Skin of body (tissue), 2 donors: ENCODE measurements around the gene TMEM106A. TPM values are rescaled to one million over a fixed set of nuclear protein-coding genes. Genes with fewer than 3 reads are reported as not detected.

Experiments used
- small RNA-seq: library from RNA; depleted of rRNA; stranded (forward); fragments of <200 nt; gene quantifications from one replicate; pipeline ENCODE3, GENCODE V24; 2014; ENCODE audit warnings: low replicate concordance
- total RNA-seq: library from RNA; depleted of rRNA; stranded (reverse); fragments of >200 nt; gene quantifications from one replicate; pipeline ENCODE4 v1.2.3, GENCODE V29; 2014

The TMEM106A gene
- total RNA-seq, 1 donor from 2014 or later = 5.0 TPM

Small RNAs within 50 kb of the gene (small RNA-seq; reads per million reads assigned to genes)
- gene AC060780.2 (not detected), gene AC060780.3 (not detected), gene RF00004 (not detected), gene RNU2-1 (not detected)

Other genes with a start within 250 kb of the TMEM106A start
- 27.5 TPM for gene AARSD1, start 247.4 kb upstream of the TMEM106A start, total RNA-seq
- 4.8 TPM for gene PTGES3L, start 231.8 kb upstream of the TMEM106A start, total RNA-seq
- 7.1 TPM for gene RUNDC1, start 231.3 kb upstream of the TMEM106A start, total RNA-seq
- 1,283 TPM for gene RPL27, start 213.5 kb upstream of the TMEM106A start, total RNA-seq
- 7.2 TPM for gene IFI35, start 205.1 kb upstream of the TMEM106A start, total RNA-seq
- gene VAT1, start 189.5 kb upstream of the TMEM106A start, total RNA-seq = 43.9 TPM
- 0.79 TPM for gene RND2, start 186.6 kb upstream of the TMEM106A start, total RNA-seq
- 21.5 TPM for gene BRCA1, start 86.5 kb upstream of the TMEM106A start, total RNA-seq
- gene NBR1, start 40.7 kb upstream of the TMEM106A start, total RNA-seq = 80.4 TPM
- gene CCDC200, start 16.7 kb downstream of the TMEM106A start, total RNA-seq = not detected
- not detected for gene RNU2-1, start 22.1 kb downstream of the TMEM106A start, total RNA-seq
- 16.4 TPM for gene ARL4D, start 187.1 kb downstream of the TMEM106A start, total RNA-seq